ENCODE results near the gene LRMDA.

The LRMDA gene

DNA sequence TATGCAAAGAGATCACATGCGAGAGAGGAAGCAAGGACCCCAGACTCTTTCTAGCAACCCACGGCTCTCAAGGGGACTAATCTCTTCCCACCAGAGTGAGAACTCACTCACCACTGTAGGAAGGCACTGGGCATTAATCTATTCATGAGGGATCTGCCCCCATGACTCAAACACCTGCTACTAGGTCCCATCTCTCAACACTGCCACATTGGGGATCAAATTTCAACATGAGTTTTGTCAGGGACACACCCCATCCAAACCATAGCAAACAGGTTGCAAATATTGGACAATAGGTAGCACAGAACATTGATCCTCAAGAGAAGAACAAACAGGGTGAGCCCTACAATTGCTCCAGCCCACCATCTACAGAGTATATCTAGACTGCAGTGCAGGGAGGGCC, 740.6 kb downstream of the LRMDA start:
- DNase-seq (ENCODE audit: low spot score) = peak; percentile 30

GRCh38 chr10:76175533-76176165, 744.2 kb downstream of the LRMDA start:
- no peak for DNase-seq (ENCODE audit: low spot score)

GRCh38 chr10:76176166-76176550, 744.7 kb downstream of the LRMDA start:
- DNase-seq (ENCODE audit: low spot score) = no peak

DNA sequence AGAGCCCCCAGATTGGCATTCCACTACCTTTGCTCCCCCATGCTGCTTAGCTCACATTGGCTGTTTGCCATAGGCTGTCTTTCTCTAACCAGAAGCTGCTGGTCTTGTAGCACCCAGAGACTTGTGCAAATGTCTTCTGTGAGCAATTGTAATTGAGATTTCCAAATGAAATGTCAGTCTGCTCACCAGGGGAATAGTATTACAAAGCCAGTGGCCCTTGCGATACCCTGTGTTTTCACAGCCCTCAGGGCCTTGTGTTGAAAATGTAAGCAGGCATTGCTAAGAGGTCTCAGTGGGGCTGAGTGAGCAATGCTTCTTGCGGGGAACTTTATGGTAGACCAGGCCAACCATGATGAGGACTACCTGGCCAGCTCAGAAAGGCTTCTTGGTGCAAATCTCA, 746.5 kb downstream of the LRMDA start:
- no peak for DNase-seq (ENCODE audit: low spot score)

GRCh38 chr10:76178532-76179292, 747.3 kb downstream of the LRMDA start:
- no peak for DNase-seq (ENCODE audit: low spot score)

DNA sequence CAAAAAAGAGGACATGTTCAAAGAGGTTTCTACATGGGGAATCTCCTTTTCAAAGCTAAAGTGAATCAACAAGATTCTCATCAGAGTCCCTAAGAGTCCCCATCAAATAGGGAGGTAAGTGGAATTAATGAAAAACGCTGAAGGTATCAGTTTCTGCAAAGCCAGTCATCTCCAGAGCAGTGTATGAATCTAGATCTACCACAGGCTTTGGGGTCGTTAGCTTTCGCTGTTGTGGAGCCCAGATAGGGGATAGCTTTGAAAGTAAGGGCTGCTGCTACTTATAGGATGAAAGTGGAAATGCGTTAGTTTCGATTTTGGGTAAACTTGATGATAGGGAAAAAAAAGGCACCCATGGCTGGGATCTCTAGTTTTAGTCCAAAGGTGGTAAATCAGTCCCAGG, 748.4 kb downstream of the LRMDA start:
- no peak for DNase-seq (ENCODE audit: low spot score)

GRCh38 chr10:76184647-76185046, 753.2 kb downstream of the LRMDA start:
- no peak for DNase-seq (ENCODE audit: low spot score)

DNA sequence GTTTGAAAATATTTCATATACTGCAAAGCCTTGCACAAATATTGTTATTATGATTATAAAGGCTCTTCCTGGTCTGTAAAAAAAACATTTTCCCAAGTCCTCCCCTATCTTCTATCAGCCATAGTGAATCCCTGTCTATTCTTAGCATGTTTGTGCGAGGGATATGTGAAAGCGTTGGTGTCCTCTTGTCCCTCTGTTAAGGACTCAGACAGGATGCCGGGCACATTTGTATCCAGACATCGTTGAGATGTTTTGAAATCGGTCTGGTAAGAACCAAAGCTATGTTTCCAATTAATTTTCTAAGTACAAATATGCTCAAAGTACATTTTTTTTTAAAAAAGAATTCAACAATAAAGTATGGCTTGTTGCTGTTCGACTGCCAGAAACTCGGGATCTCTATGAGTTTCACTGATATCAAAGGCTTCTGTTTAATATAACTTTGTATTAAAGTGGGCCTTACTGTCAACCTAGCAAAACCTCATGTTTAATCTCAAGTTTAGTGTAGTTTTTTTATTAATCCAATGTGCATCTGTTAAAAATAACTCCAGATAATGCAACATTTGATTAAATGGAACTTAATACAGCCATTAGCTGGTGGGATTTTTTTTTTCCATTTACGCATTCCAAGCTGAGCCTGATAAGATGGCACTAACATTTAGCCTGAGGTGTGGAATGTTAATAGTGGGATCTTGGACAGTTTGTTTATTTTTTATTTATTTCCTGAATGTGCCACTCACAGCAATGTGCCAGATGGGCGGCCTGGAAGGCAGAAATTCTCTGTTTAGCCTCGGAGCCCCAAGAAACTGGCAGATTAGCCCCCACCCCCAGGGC, 754.3 kb downstream of the LRMDA start:
- DNase-seq (ENCODE audit: low spot score) = no peak

- DNase-seq (ENCODE audit: low spot score) = no peak
These were observed 756.8 kb downstream of the LRMDA start for GRCh38 chr10:76188216-76188615.

DNA sequence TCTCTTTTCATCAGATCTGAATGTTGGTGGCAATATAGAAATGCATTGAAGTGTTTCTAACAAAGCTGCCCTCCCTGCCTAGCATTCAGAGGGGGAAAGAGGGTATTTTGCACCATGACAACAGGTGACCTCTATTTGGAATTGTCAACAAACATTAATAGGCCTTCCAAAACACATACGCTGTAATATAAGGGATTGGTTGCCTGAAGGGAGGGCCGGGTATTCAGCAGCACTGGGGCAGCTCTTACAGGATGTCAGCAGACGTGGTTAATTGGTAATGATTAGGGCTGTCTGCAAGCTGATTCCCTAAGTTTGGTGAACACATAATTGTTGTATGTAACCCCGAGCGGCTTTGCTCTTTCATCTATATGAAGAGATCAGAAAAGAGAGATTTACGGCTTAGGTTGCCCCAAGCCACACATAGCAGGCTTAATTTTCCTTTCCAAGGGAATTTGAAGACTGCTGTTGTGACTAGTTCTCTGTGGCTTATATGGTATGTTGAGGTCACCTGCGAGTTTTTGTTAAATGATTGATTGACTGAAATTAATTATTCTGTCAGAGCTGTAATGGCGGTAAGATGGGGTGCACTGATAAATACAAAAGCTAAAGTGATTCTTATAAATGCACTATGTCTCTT, 759.3 kb downstream of the LRMDA start:
- peak; percentile 84 for DNase-seq (ENCODE audit: low spot score)

DNA sequence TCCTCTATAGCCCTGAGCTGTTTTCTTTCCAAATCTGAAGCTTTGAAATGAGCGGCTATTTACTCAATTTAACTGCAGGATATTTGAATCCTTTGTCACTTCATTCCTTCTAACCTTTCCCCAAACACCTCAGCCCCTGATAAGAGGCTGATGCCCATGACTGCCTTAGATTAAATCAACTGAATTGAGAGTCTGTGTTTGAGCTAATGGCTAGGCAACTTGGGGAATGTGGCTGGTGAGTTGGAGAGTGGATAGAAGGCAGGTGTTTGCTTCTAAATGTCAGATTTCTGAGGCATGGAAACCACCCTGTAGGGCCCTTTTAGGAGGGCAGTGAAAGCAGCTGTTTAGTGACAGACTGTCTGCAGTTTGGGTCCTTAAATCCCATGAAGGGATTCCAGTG, 759.9 kb downstream of the LRMDA start:
- DNase-seq (ENCODE audit: low spot score) = no peak

GRCh38 chr10:76192151-76192550, 760.7 kb downstream of the LRMDA start:
- DNase-seq (ENCODE audit: low spot score) = no peak

DNA sequence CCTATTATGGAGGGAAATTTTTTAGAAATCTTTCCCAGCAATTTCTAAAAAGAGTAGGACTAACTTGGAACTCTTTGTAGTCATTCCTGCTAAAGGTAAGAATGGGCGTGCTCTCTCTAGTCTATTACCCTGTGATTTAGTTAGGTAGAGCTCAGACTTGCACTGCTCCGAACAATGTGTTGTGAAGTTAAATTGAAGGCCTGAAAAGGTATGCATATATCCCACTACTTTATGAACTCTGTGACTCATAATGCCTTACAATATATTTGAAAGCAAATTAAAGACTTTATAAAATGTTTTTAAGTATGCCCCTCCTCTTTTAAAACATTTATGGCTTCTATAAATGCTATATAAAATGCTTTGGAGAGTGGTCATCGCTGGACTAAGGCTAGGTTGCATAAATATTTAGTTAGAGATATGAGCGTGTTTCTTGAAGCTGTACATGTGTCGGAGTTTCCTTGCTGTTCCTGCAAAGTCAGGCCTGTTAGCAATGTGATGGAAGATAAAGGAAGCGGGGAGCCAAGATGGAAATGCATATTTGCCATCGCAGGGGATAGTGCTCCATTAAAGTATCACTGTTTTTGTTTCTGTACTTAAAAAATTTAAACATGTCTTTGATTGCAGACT, 761.4 kb downstream of the LRMDA start:
- no peak for DNase-seq (ENCODE audit: low spot score)

DNA sequence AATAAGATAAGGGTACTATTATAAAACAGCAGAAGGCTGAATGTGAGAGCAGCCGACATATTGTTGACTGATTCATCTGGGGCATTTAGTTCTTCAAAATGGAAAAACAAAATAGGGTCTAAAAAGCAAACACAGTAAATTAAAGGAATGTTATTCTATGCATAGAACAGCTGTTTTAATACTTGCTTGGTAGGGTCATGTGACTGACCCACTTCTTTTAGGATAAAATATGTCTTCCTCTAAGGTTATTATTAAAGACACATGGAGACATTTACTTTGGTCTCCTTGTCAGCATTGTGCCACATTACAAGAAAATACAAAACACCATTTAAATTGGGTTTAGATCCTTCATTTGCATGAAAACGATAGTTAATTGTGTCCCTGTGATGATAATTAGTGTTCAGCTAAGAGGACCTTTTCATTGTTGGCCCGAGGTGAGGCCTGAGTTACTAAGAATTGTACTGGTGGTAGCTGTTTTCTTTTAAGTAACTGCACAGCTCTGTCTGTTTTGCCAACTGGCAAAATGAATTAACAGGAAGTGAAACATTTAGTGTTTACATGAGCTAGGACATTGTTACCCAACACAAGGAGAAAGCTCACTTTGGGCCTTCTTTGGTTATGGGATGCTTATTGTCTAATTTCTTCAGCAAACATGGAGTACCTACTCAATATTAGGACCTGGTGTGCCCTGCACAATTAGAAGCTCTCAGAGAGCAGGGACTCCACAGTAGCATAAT, 764.4 kb downstream of the LRMDA start:
- no peak for DNase-seq (ENCODE audit: low spot score)

GRCh38 chr10:76197293-76197692, 765.9 kb downstream of the LRMDA start:
- no peak for DNase-seq (ENCODE audit: low spot score)

GRCh38 chr10:76198287-76199035, 767.0 kb downstream of the LRMDA start:
- DNase-seq (ENCODE audit: low spot score) = no peak

DNA sequence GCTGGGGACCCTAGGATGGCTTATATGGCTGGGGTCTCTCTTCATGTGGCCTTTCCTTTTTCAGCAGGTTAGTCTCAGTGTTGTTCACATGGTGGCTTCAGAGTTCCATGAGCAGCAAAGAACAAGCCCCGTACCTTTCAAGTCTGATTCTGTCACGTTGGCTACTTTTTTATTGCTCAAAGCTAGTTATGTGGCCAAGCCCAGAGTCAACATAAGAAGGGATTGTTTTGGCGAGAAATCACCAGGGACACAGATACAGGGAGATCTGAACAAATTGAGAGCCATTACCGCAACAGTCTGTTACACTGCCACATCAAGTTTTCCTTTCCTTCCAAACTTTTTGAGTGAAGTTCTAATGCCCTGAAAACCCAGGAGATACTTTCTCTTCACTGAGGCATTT, 770.5 kb downstream of the LRMDA start:
- DNase-seq (ENCODE audit: low spot score) = no peak

DNA sequence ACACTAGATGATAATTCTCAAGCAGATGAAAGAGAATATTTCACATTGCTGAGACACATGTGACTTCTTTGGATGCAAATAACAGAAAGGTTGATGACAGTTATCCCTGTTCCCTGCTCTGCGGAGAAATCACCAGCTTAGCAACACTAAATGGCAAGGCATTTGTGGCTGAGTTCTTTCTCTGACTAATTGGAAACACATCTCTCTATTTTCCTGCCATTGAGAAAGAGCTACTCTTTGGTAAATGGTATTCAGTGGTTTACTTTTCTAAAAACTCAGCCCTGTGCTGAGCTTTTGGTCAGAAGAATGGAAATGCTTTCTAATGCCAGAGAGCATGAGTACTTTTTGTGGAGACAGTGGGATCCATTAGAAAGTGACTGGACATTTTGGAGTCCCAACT, 771.4 kb downstream of the LRMDA start:
- DNase-seq (ENCODE audit: low spot score) = no peak

GRCh38 chr10:76205361-76205760, 773.9 kb downstream of the LRMDA start:
- no peak for DNase-seq (ENCODE audit: low spot score)

GRCh38 chr10:76206797-76207352, 775.5 kb downstream of the LRMDA start:
- peak; percentile 6 for DNase-seq (ENCODE audit: low spot score)

All from SW480 (cell line).